GM10266 (cell line): Measurements from ENCODE around the gene STON1.
"Not testable (repeated sequence)": the region's sequence is repeated elsewhere in the genome, so short reads cannot be mapped to it uniquely, and the experiment has no call there.

Experiments
- DNase-seq: peaks from one replicate; pipeline ENCODE4 v3.0.0; 2012; ENCODE audit errors: extremely low spot score
- CTCF ChIP-seq: IDR thresholded peaks from 2 replicates; pipeline ENCODE4 v1.5.1; 2012; ENCODE audit warnings: mild to moderate bottlenecking, low read depth; ENCODE audit not compliant: control insufficient read depth, insufficient read depth; ENCODE audit errors: missing control alignments

Gene STON1

GRCh38 chr2:48617618-48618017, 87.7 kb downstream of the STON1 start, which contains the start of gene GTF2A1L:
Gene GTF2A1L, plus strand, starts transcription at chr2:48617856. Its CDS starts 19 bp downstream, at chr2:48617875.
- TF ChIP-seq CTCF, result no peak
- DNase-seq, result no peak

- no peak for DNase-seq
- TF ChIP-seq CTCF, result no peak
Measured at GRCh38 chr2:48619526-48619925, 89.6 kb downstream of the STON1 start.

GRCh38 chr2:48620604-48621003, 90.7 kb downstream of the STON1 start:
- TF ChIP-seq CTCF, result no peak
- DNase-seq, result no peak

- DNase-seq, result not testable (repeated sequence)
Measured at GRCh38 chr2:48622691-48623090, 92.7 kb downstream of the STON1 start.

- TF ChIP-seq CTCF, result no peak
Measured at GRCh38 chr2:48624696-48625095, 94.7 kb downstream of the STON1 start.

GRCh38 chr2:48626047-48626446, 96.1 kb downstream of the STON1 start:
- DNase-seq, result no peak
- TF ChIP-seq CTCF, result no peak

More at GRCh38 chr2:48624696-48625095, 94.7 kb downstream of the STON1 start:
- no peak for DNase-seq

- TF ChIP-seq CTCF, result no peak
- DNase-seq, result no peak
Measured at GRCh38 chr2:48633143-48633542, 103.2 kb downstream of the STON1 start.

- no peak for DNase-seq
- no peak for TF ChIP-seq CTCF
Measured at GRCh38 chr2:48635786-48636185, 105.8 kb downstream of the STON1 start.
